Stimulated activated CD4-positive, alpha-beta T cell treated with anti-CD3 and anti-CD28 coated beads, TNF-alpha, amount 100 ng/mL, for 48 hours (primary cell): Measurements from ENCODE around the gene PDK1.
"Not testable (repeated sequence)": the region's sequence is repeated elsewhere in the genome, so short reads cannot be mapped to it uniquely, and the experiment has no call there.

Experiments
- DNase-seq, 3 donors: peaks; one replicate each; pipeline ENCODE4 v3.0.0-alpha.2; 2020; ENCODE audit warnings: low read depth in 3 of 3

PDK1 gene

DNA sequence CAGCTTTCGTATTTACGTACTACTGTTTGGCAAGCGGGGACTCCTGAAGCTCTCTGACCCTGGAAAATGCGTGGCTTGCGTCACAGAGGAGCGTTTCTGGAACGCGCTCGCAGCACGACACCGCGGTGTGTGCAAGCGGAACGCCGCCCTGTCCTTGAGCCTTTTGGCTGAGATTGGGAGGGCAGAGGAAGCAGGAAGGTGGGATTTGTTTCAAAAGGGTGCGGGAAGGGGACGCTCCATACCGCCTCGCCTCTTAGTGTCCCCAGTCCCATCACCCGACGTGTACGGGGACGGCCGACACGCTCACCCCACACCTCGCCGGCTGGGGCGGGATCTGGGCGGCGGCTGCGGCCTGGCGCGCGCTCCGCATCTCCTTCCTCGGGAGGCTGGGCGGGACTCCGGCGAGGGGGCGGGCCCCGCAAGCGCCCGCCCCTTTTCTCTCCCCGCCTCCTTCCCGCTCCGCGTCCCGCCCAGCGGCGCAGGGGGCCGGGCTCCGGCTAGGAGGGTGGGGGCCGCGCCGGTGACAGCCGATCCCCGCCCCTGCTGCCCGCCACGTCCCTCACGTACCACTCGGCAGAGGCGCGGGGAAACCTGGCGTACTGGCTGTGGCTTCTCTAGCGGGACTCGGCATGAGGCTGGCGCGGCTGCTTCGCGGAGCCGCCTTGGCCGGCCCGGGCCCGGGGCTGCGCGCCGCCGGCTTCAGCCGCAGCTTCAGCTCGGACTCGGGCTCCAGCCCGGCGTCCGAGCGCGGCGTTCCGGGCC, at the start of gene PDK1:
PDK1 (plus strand) TSS at position 569 of the 762 bp plus-strand sequence; CDS start at position 630, 61 bp downstream.
- DNase-seq: peak; percentile 83 to 88 (median 85)

- DNase-seq: no peak
Measured at GRCh38 chr2:172507199-172507598, 48.7 kb upstream of the PDK1 start.

DNA sequence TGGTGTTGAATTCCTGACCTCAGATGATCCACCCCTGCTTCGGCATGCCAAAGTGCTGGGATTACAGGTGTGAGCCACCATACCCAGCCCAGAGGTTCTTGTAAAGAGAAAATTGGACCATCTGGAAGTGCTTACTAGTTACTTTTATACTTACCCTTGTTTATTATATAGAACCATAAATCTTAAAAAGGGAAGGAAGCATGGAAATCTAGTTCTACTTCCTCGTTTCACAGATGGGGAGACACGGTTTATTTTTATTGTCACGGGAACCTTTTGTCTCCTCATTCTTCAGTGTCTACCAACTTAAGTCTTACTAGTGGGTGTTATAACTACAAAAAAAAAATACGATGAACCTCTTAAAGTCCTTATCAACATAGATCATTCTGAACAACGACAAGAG, 45.8 kb upstream of the PDK1 start:
- DNase-seq: no peak

DNA sequence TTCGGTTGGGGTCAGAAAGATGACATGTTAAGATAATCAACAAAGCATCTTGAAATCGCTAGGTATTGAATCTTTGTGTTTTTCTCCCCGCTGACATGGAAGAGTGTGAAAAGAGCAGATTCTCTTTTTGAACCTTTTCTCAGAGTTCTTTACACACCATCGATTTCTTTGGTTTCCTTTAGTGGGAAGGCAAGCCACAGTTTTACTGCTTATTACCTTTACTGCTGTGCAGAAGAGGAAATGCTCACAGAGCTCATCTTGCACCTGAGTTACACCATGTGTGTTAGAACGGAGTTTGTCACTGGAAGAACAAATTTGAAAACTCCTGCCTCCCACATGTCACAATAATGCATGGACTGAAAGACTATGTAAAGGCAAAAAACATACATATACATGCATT, 45.3 kb upstream of the PDK1 start:
- DNase-seq: no peak

- DNase-seq: no peak
Measured at GRCh38 chr2:172512810-172513523, 42.9 kb upstream of the PDK1 start.

DNA sequence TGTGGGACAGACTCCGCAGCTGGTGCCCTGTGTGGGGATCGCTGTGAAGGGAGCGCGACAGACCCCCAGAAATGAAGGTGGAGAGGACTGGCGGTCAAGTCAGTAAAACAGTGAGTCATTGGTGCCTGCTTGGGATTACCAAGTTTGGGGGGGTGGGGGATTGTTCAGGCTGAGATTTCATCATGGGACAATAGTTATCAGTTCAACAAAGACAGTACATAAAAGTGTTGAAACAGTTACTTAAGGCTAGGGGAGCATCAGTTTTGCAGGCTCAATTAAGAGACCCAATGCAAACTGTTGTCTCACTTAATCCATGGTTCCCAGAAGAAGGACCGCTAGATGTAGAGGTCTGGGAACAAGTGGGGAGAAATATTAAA, 42.4 kb upstream of the PDK1 start:
- DNase-seq: no peak

DNA sequence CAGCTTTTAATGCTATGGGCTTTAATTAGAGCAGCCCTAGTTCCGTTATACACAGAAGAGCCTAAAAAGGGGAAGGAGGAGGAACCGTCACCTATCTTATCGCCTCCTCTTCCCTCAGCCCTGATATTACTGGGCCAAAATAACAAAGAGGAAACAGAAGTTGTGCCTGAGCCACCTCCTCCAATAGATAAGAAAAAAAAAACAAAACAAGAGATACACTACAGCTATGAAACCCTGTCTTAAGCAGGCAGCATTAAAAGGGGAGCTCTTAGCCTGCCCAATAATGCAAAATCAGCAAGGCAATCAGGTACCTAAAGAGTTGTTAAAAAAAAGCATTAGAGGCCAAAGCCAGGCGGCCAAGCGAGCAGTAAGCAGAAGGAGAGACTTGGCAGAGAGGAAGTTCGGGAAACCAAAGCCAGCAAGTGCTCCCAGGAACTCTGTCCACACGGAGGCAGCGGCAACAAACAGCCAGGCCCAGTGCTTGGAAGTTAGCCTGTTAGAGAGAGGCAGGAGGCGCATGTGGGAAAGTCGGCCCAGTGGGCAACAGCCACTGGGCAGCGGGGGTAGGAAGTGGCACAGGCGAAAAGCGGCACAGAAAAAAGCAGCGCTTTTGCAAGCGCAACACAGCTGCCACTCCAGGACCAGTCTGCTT, 41.8 kb upstream of the PDK1 start:
- DNase-seq: no peak

- DNase-seq: no peak
Measured at GRCh38 chr2:172516299-172516698, 39.6 kb upstream of the PDK1 start.

DNA sequence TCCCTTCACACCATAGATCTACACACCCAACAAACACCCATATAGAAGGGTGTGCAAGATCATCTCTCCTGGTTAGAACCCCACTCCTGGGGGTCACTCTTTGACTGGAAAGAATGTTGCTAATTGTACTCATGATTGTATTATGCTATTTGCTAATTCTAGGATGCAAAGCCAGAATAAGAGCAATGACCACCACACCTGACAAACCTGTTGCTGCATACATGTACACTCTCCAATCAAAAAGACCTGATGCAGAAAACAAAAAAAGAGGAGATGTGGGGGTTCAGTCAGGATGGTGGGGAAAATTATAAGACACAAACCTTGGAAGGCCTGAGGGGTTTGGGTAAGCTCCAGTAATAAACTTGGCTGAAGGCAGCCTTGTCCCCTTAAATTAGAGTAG, 36.9 kb upstream of the PDK1 start:
- no peak for DNase-seq

DNA sequence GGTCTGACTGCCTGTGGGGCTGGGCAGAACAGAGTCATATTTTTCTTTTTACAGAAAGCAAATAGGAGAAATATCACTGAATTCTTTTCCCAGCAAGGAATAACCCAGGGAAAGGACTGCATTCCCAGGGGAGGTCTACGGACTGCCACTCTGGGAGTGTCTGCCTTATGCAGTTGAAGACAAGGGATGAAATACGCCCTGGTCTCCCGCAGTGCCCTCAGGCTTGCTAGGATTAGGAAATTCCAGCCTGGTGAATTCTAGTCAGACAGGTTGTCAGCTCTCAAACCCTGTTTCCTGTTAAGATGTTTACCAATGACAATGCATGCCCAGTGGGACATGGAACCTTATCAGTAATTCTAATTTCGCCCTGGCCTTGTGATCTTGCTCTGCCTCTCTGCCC, 30.3 kb upstream of the PDK1 start:
- DNase-seq: no peak

GRCh38 chr2:172531309-172531708, 24.6 kb upstream of the PDK1 start:
- no peak for DNase-seq

DNA sequence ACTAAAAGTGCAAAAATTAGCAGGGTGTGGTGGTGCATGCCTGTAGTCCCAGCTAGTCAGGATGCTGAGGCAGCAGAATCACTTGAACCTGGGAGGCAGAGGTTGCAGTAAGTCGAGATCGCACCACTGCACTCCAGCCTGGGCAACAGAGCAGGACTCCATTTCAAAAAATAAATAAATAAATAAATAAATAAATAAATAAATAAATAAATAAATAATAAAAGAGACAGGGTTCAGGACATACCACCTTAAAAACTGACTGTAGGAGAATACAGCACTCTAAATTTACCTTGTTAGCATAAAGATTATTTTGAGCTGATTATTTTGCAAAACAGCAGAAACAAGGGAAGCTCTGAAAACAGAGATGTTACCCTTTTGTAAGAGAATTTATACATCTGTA, 23.4 kb upstream of the PDK1 start:
- not testable (repeated sequence) for DNase-seq

GRCh38 chr2:172533687-172534086, 22.2 kb upstream of the PDK1 start:
- no peak for DNase-seq

GRCh38 chr2:172535119-172535518, 20.8 kb upstream of the PDK1 start:
- no peak for DNase-seq

DNA sequence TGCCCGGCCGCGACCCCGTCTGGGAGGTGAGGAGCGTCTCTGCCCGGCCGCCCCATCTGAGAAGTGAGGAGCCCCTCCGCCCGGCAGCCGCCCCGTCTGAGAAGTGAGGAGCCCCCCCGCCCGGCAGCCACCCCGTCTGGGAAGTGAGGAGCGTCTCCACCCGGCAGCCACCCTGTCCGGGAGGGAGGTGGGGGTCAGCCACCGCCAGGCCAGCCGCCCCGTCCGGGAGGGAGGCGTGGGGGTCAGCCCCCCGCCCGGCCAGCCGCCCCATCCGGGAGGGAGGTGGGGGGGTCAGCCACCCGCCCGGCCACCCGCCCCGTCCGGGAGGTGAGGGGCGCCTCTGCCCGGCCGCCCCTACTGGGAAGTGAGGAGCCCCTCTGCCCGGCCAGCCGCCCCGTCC, 18.0 kb upstream of the PDK1 start:
- DNase-seq: not testable (repeated sequence)

GRCh38 chr2:172539767-172540166, 16.1 kb upstream of the PDK1 start:
- no peak for DNase-seq

- DNase-seq: no peak
Measured at GRCh38 chr2:172540421-172540820, 15.5 kb upstream of the PDK1 start.

DNA sequence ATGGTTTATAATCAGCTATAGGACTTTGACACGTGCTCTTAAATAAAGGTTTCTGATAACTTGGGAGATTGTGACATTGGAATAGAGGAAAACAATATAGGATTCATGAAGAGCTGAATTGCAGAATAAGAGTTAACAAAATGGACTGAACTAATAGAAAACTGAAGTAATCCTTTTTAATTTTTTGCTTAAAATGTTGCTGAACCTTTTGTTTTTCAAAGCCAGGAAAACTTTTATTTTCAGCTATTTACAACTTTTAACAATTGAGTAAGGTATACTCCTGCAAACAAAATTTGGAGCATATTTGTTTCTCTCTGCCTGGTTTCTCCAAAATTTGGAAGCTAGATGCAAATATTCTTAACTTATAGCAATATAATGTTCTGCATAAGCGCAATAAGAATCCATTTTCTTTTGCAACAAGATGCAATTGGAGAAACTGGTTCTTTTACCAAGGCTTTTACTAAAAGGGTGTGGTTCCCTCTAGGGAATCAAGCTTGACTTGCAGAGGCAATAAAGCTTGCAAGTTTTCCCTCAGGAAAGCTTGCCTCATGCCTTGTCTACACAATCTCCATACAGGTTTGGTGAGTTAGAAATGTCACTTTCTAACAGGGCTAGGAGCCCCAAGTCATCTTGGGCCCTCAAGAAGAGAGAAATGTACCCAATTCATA, 10.3 kb upstream of the PDK1 start:
- DNase-seq: no peak

- no peak for DNase-seq
Measured at GRCh38 chr2:172549131-172549530, 6.8 kb upstream of the PDK1 start.

DNA sequence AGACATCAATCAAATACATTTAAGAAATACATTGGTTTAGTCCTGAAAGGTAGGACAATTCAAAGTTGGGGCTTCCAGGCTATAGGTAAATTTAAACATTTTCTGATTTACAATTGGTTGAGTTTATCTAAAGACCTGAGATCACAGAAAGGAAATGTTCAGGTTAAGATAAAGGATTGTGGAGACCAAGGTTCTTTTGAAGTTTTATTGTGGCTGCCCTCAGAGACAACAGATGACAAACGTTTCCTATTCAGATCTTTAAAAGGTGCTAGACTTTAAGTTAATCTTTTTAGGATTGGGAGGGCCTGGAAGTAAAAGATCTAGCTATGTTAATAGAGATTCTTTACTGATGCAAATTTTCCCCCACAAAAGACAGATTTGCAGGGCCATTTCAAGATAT, 6.1 kb upstream of the PDK1 start:
- not testable (repeated sequence) for DNase-seq

DNA sequence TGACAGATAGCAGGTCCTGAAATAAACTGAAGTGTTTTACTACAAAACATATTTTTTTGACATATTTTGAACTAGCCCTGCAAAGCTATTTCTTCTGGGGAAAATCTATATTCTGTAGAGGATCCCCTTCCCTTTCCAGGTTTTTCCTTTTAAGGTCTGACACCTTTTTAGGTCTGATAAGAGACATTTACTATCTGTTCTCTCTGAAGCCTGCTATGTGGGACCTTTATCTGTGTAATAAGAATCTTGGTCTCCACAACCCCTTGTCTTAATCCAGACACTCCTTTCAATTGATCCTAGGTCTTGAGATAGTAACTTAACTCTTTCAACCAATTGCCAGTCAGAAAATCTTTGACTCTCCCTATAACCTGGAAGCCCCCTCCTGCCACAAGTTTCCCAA, 5.5 kb upstream of the PDK1 start:
- DNase-seq: no peak

GRCh38 chr2:172551271-172551670, 4.6 kb upstream of the PDK1 start:
- DNase-seq: no peak
